Right lobe of liver (tissue), 6 donors: ENCODE data around the gene SLCO2A1. TPM values are rescaled to one million over a fixed set of nuclear protein-coding genes. Genes with fewer than 3 reads are reported as not detected.

ENCODE experiments used
- ATAC-seq, 4 donors: fragments of 200-7000 bp; cut with Tn5 transposase; one replicate each; pipeline ENCODE4 v1.9.1; 2020; ENCODE audit warnings: mild to moderate bottlenecking in 4 of 4, moderate library complexity in 4 of 4
- DNase-seq, 3 donors: peaks; one replicate each; pipeline ENCODE4 v3.0.0-alpha.2; 2020
- H3K27ac ChIP-seq, 3 donors: fragments of 200-600 bp; one replicate each; pipeline ENCODE4 v1.8.0; 2022
- H3K27me3 ChIP-seq, 2 donors: fragments of 200-600 bp; one replicate each; pipeline ENCODE4 v1.8.0; 2022
- H3K36me3 ChIP-seq, 4 donors: fragments of 200-600 bp; sonication (generic) in 1 of 4; one replicate each; pipeline versions ENCODE4 v1.5.1 to v1.8.0; 2017 to 2022; ENCODE audit warnings: control low read depth in 1 of 4
- H3K4me1 ChIP-seq, 4 donors: fragments of 200-600 bp; sonication (generic) in 1 of 4; one replicate each; pipeline versions ENCODE4 v1.5.1 to v1.8.0; 2017 to 2022; ENCODE audit warnings: control low read depth in 1 of 4
- H3K4me3 ChIP-seq, 3 donors: fragments of 200-600 bp; one replicate each; pipeline ENCODE4 v1.8.0; 2022
- H3K9me3 ChIP-seq, 4 donors: fragments of 200-600 bp; sonication (generic) in 1 of 4; one replicate each; pipeline versions ENCODE4 v1.5.1 to v1.8.0; 2017 to 2022; ENCODE audit warnings: control low read depth in 1 of 4
- CTCF ChIP-seq, 4 donors: fragments of 200-600 bp in 3 of 4; fragments of 450-650 bp in 1 of 4; IDR thresholded peaks; one replicate each; pipeline versions ENCODE4 v1.5.1 to v1.8.0; 2016 to 2022; ENCODE audit warnings: antibody characterized with exemption in 4 of 4, mild to moderate bottlenecking in 2 of 4
- POLR2A ChIP-seq: fragments of 450-650 bp; IDR thresholded peaks from one replicate; pipeline ENCODE4 v1.6.1; 2017; ENCODE audit warnings: antibody characterized with exemption, mild to moderate bottlenecking
- WGBS: methylation state at CpG from one replicate; pipeline ENCODE4 v1.1.6; 2018; ENCODE audit warnings: low coverage, low lambda C conversion rate; ENCODE audit not compliant: insufficient coverage; ENCODE audit errors: missing lambda C conversion rate; 5-methylcytosine and 5-hydroxymethylcytosine counted together
- intact Hi-C, 2 donors: fragments of 100-400 bp; cut with DNase I; formaldehyde crosslinking; loops; one replicate each; pipeline versions ENCODE4 v1.11.2 to v1.14.1; 2022
- total RNA-seq, 6 experiments: library from RNA; depleted of rRNA in 2 of 6; stranded (reverse); fragments of >200 nt in 2 of 6; fragmentation: NEBNext Ultra II Directional in 3 of 6; extraction: Animal tissue kit (Norgen Biotek cat#: 25700) in 3 of 6; gene quantifications; one replicate each; pipeline versions ENCODE4 v1.1.0 to v1.2.4, GENCODE V29; 2016 to 2023
- donor health status: DM: no; HTN: yes; CAD: no.
- donor health status: DM: no; HTN: no; CAD: no.
- donor health status: DM: no; HTN: no; CAD: no.
- donor health status: DM: no; HTN: yes; CAD: no.
- donor health status: DM: no; HTN: yes; CAD: no.

SLCO2A1 gene
- total RNA-seq, 6 experiments from 2014 or later: 0.71 to 4.4 (median 1.5) TPM

GRCh38 chr3:133891662-133892378 lies 137.9 kb downstream of the SLCO2A1 start:
- Histone ChIP-seq H3K36me3 (no peaks in the 10 kb centered on the region), H3K27me3 (peaks cover 0 to 4% of the 10 kb centered on the region in 2 donors), H3K4me1 (peaks cover 0 to 13% (median 0%) of the 10 kb centered on the region in 4 donors), H3K9me3 (no peaks in the 10 kb centered on the region), H3K27ac (no peak overlapping the region), H3K4me3 (no peak overlapping the region)
- intact Hi-C loops: no loop called here
- no peak for DNase-seq
- TF ChIP-seq POLR2A (no peak), CTCF (IDR thresholded peaks at IDR 0.05) (no peak)
- ATAC-seq: no peak
- WGBS: 63% methylated on average over 2 of the region's 11 CpGs

- Histone ChIP-seq H3K36me3 (no peaks in the 10 kb centered on the region), H3K27ac (no peak overlapping the region), H3K9me3 (no peaks in the 10 kb centered on the region), H3K4me1 (peaks cover 0 to 12% (median 0%) of the 10 kb centered on the region in 4 donors), H3K27me3 (peaks cover 0 to 4% of the 10 kb centered on the region in 2 donors), H3K4me3 (no peak overlapping the region)
- ATAC-seq: no peak
- 87% methylated on average over 4 of the region's 5 CpGs for WGBS
- no peak for DNase-seq
- intact Hi-C loops: no loop called here
- TF ChIP-seq POLR2A (no peak), CTCF (IDR thresholded peaks at IDR 0.05) (no peak)
Measured at GRCh38 chr3:133890972-133891644, 138.6 kb downstream of the SLCO2A1 start.

GRCh38 chr3:133890037-133890436 lies 139.7 kb downstream of the SLCO2A1 start:
- Histone ChIP-seq H3K4me3 (no peak overlapping the region), H3K27me3 (peaks cover 0 to 4% of the 10 kb centered on the region in 2 donors), H3K9me3 (no peaks in the 10 kb centered on the region), H3K4me1 (peaks cover 0 to 6% (median 0%) of the 10 kb centered on the region in 4 donors), H3K27ac (no peak overlapping the region), H3K36me3 (no peaks in the 10 kb centered on the region)
- intact Hi-C loops: no loop called here
- no peak for TF ChIP-seq CTCF (IDR thresholded peaks at IDR 0.05)
- DNase-seq (no peak), ATAC-seq (no peak)
- 93% methylated on average over 2 of the region's 2 CpGs for WGBS

GRCh38 chr3:133888726-133889340 lies 140.9 kb downstream of the SLCO2A1 start:
- no peak overlapping the region for H3K4me3 ChIP-seq
- no peak for DNase-seq
- no peaks in the 10 kb centered on the region for H3K27me3 ChIP-seq
- intact Hi-C loops: no loop called here
- no peak overlapping the region for H3K27ac ChIP-seq
- ATAC-seq: no peak
- no peaks in the 10 kb centered on the region for H3K36me3 ChIP-seq
- H3K9me3 ChIP-seq: no peaks in the 10 kb centered on the region
- 85% methylated on average over 8 of the region's 9 CpGs for WGBS
- no peaks in the 10 kb centered on the region for H3K4me1 ChIP-seq
- TF ChIP-seq POLR2A (no peak), CTCF (IDR thresholded peaks at IDR 0.05) (no peak)
